Activated CD8-positive, alpha-beta memory T cell treated with anti-CD3 and anti-CD28 coated beads for 24 hours (primary cell): ENCODE measurements around the gene GPC6.

Source experiments
- DNase-seq: peaks from one replicate; pipeline ENCODE4 v3.0.0-alpha.2; 2020

Gene GPC6

GRCh38 chr13:93624311-93624777 lies 397.7 kb downstream of the GPC6 start:
- no peak for DNase-seq

- DNase-seq = no peak
These were observed 398.9 kb downstream of the GPC6 start for GRCh38 chr13:93625536-93625935.

- no peak for DNase-seq
These were observed 401.7 kb downstream of the GPC6 start for GRCh38 chr13:93628136-93628797.

GRCh38 chr13:93635616-93636032 lies 409.0 kb downstream of the GPC6 start:
- DNase-seq = no peak

- DNase-seq = no peak
These were observed 411.2 kb downstream of the GPC6 start for GRCh38 chr13:93637852-93638251.

GRCh38 chr13:93640452-93640851 lies 413.8 kb downstream of the GPC6 start:
- no peak for DNase-seq

GRCh38 chr13:93646245-93646644 lies 419.6 kb downstream of the GPC6 start:
- DNase-seq = no peak

- DNase-seq = no peak
These were observed 422.9 kb downstream of the GPC6 start for GRCh38 chr13:93649496-93649895.

- DNase-seq = no peak
These were observed 427.2 kb downstream of the GPC6 start for GRCh38 chr13:93653776-93654175.

GRCh38 chr13:93655154-93655553 lies 428.5 kb downstream of the GPC6 start:
- DNase-seq = no peak

- no peak for DNase-seq
These were observed 433.9 kb downstream of the GPC6 start for GRCh38 chr13:93660391-93661063.

GRCh38 chr13:93670866-93671265 lies 444.3 kb downstream of the GPC6 start:
- no peak for DNase-seq

- DNase-seq = no peak
These were observed 446.4 kb downstream of the GPC6 start for GRCh38 chr13:93672996-93673395.

GRCh38 chr13:93673885-93674284 lies 447.3 kb downstream of the GPC6 start:
- no peak for DNase-seq

- DNase-seq = no peak
These were observed 447.7 kb downstream of the GPC6 start for GRCh38 chr13:93674337-93674755.

GRCh38 chr13:93680329-93680728 lies 453.7 kb downstream of the GPC6 start:
- DNase-seq = no peak

GRCh38 chr13:93685900-93686299 lies 459.3 kb downstream of the GPC6 start:
- DNase-seq = no peak

GRCh38 chr13:93686399-93686798 lies 459.8 kb downstream of the GPC6 start:
- DNase-seq = no peak

GRCh38 chr13:93687261-93687660 lies 460.7 kb downstream of the GPC6 start:
- no peak for DNase-seq

GRCh38 chr13:93689333-93689732 lies 462.7 kb downstream of the GPC6 start:
- DNase-seq = no peak

- no peak for DNase-seq
These were observed 463.5 kb downstream of the GPC6 start for GRCh38 chr13:93690139-93690538.

GRCh38 chr13:93698016-93698613 lies 471.5 kb downstream of the GPC6 start:
- no peak for DNase-seq

GRCh38 chr13:93700115-93700514 lies 473.5 kb downstream of the GPC6 start:
- DNase-seq = no peak
